Measurements from ENCODE around the gene RALGPS1.

Gene RALGPS1

DNA sequence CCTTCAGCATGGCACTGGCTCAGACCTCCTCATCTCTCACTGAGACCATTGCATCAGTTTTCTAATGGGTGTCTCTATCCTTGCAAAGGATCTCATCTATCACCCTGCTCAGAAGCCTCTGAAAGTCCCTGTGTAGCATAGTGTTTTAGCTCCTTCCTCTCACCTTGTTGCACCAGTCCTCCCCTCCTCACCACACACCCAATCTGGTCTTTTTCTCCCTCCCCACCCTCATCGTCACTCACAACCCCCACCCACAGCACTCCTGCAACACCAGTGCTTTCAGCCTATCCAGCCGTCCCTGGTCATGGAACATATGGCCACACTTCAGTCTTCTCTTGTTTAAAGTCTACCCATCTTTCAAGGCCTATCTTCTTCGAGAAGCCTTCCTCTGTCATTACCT is 133.4 kb downstream of the RALGPS1 start:
- in situ Hi-C loops (cut with MboI; ENCODE audit: low pct_unique_long_range_greater_than_20kb, low sequenced_read_pairs, unreplicated experiment), result no loop called here
- DNase-seq (ENCODE audit: low spot score), result no peak
- TF ChIP-seq CTCF (IDR thresholded peaks at IDR 0.05; ENCODE audit: extremely low read depth, insufficient read depth, missing control alignments), result no peak

DNA sequence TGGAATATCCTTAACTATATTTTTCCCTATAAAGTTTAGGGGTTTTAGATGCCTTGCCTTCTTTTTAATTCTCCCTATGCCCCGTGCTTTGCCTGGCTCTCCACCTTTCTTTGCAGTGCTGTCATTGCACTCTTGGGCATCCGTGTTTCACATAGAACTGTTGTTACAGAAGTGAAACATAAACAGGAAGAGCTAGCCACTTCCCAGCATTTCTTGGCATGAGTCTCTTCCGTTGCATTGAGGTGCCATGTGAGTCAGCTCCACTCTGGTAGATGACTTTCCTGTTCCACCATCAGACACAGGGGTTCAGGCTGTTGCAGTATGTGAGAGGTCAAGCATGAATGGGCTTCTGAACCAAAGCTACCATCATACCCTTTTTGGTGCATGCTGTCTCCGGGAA is 134.5 kb downstream of the RALGPS1 start:
- in situ Hi-C loops (cut with MboI; ENCODE audit: low pct_unique_long_range_greater_than_20kb, low sequenced_read_pairs, unreplicated experiment), result no loop called here
- TF ChIP-seq CTCF (IDR thresholded peaks at IDR 0.05; ENCODE audit: extremely low read depth, insufficient read depth, missing control alignments), result no peak
- peak; percentile 11 for DNase-seq (ENCODE audit: low spot score)

GRCh38 chr9:127049581-127049980 is 135.0 kb downstream of the RALGPS1 start:
- no peak for TF ChIP-seq CTCF (IDR thresholded peaks at IDR 0.05; ENCODE audit: extremely low read depth, insufficient read depth, missing control alignments)
- DNase-seq (ENCODE audit: low spot score), result no peak
- in situ Hi-C loops (cut with MboI; ENCODE audit: low pct_unique_long_range_greater_than_20kb, low sequenced_read_pairs, unreplicated experiment), result no loop called here

DNA sequence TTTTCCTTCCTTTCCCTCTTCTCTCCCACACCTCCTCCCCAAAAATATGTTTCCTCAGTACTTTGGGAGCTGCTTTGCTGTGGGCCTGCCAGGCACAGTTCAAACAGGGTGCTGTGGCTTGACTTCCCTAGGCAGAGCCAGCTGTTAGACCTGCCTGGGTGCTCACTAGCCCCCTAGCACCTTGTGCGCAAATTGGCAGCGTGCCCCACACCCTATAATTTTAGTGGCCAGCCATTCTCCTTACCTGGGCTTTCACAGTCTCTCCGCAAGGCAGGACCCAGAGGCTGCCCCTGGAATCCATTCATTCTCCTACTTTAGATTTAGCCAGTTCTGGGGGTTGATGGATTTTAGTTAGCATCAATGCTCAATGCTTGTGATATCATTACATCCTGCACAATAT is 135.6 kb downstream of the RALGPS1 start:
- no peak for TF ChIP-seq CTCF (IDR thresholded peaks at IDR 0.05; ENCODE audit: extremely low read depth, insufficient read depth, missing control alignments)
- DNase-seq (ENCODE audit: low spot score), result no peak
- in situ Hi-C loops (cut with MboI; ENCODE audit: low pct_unique_long_range_greater_than_20kb, low sequenced_read_pairs, unreplicated experiment), result no loop called here

DNA sequence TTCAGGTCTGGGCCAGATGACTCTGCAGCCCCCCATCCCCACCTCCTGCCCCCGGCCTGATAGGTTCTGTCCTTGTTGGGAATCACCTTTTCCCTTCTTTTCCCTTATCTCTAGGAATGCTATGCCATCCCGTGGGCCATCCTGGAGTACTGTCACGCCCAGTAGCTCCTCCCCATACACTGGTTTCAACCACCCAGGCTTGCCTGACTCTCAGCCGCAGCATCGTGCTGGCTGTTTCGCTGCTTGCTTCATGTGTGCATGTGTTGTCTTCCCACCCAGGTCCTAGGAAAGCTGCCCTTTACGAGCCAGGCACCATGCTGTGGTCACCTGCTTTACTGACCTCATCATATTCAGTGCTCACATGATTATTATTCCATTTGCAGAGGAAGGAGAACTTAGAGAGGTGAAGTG is 136.0 kb downstream of the RALGPS1 start:
- TF ChIP-seq CTCF (IDR thresholded peaks at IDR 0.05; ENCODE audit: extremely low read depth, insufficient read depth, missing control alignments), result no peak
- no peak for DNase-seq (ENCODE audit: low spot score)
- in situ Hi-C loops (cut with MboI; ENCODE audit: low pct_unique_long_range_greater_than_20kb, low sequenced_read_pairs, unreplicated experiment), result no loop called here

DNA sequence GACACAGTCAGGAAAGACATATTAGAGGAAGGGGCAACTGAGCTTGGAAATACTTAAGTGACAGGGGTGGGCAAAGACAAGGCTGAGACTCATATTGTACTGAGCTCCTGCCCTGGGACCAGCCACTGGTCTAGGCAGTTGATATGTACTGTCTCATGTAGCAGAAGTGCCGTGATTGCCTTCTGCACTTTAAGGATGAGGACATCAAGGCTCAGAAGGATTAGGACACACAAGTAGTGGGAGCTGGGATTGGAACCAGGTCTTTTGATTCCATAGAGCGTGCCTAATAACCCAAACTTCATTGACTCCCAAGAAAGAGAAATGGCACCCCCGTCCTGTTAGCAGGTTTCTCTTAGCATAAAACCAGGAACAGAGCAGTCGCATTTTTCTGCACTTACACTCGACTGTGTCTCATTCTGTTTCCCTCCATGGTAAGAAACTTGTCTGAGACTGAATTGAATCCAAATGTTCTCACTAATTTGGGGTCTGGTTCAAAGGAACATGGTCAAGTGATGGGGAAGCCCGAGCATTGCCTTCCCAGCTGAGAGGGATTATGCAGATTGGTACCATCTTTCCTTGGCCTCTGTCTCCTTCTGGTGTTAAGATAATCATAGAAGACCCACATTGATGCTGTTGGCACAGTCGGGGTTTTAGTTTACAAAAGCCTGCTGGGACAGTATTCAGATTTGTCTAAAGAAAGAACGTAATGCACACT is 137.5 kb downstream of the RALGPS1 start:
- in situ Hi-C loops (cut with MboI; ENCODE audit: low pct_unique_long_range_greater_than_20kb, low sequenced_read_pairs, unreplicated experiment), result no loop called here
- no peak for DNase-seq (ENCODE audit: low spot score)
- TF ChIP-seq CTCF (IDR thresholded peaks at IDR 0.05; ENCODE audit: extremely low read depth, insufficient read depth, missing control alignments), result no peak
